ENCODE data around the gene KRTAP10-5. TPM values are rescaled to one million over a fixed set of nuclear protein-coding genes. Genes with fewer than 3 reads are reported as not detected.
"Not testable (repeated sequence)": the region's sequence is repeated elsewhere in the genome, so short reads cannot be mapped to it uniquely, and the experiment has no call there.

The KRTAP10-5 gene
- total RNA-seq, 1 donor from 2014 or later, result not detected

- no peak for DNase-seq (ENCODE audit: low read depth)
- H3K4me3 ChIP-seq (ENCODE audit: low read depth, low read length), result no peak overlapping the region
- no peak for TF ChIP-seq CTCF (conservative IDR thresholded peaks at IDR 0.05; ENCODE audit: low read depth, low read length)
Measured at GRCh38 chr21:44555200-44555875, 25.1 kb downstream of the KRTAP10-5 start.

- no peak for TF ChIP-seq CTCF (conservative IDR thresholded peaks at IDR 0.05; ENCODE audit: low read depth, low read length)
- H3K4me3 ChIP-seq (ENCODE audit: low read depth, low read length), result no peak overlapping the region
- DNase-seq (ENCODE audit: low read depth), result no peak
Measured at GRCh38 chr21:44552681-44553080, 27.7 kb downstream of the KRTAP10-5 start.

GRCh38 chr21:44552136-44552535 lies 28.3 kb downstream of the KRTAP10-5 start:
- no peak for TF ChIP-seq CTCF (conservative IDR thresholded peaks at IDR 0.05; ENCODE audit: low read depth, low read length)
- no peak overlapping the region for H3K4me3 ChIP-seq (ENCODE audit: low read depth, low read length)
- DNase-seq (ENCODE audit: low read depth), result no peak

GRCh38 chr21:44551340-44551961 lies 29.0 kb downstream of the KRTAP10-5 start, which contains the start of gene KRTAP10-2:
Gene KRTAP10-2, minus strand, starts transcription at chr21:44551505. Its CDS starts 47 bp downstream, at chr21:44551458.
- no peak for DNase-seq (ENCODE audit: low read depth)
- H3K4me3 ChIP-seq (ENCODE audit: low read depth, low read length), result no peak within 1 kb of the TSS
- no peak for TF ChIP-seq CTCF (conservative IDR thresholded peaks at IDR 0.05; ENCODE audit: low read depth, low read length)

- no peak overlapping the region for H3K4me3 ChIP-seq (ENCODE audit: low read depth, low read length)
- no peak for TF ChIP-seq CTCF (conservative IDR thresholded peaks at IDR 0.05; ENCODE audit: low read depth, low read length)
- DNase-seq (ENCODE audit: low read depth), result no peak
Measured at GRCh38 chr21:44550807-44551206, 29.6 kb downstream of the KRTAP10-5 start.

- H3K4me3 ChIP-seq (ENCODE audit: low read depth, low read length); DNase-seq (ENCODE audit: low read depth): not testable (repeated sequence)
Measured at GRCh38 chr21:44550285-44550684, 30.1 kb downstream of the KRTAP10-5 start.

GRCh38 chr21:44549525-44550211 lies 30.7 kb downstream of the KRTAP10-5 start:
- no peak overlapping the region for H3K4me3 ChIP-seq (ENCODE audit: low read depth, low read length)
- TF ChIP-seq CTCF (conservative IDR thresholded peaks at IDR 0.05; ENCODE audit: low read depth, low read length), result no peak
- DNase-seq (ENCODE audit: low read depth), result no peak
